Measurements from ENCODE around the gene ZNF575. TPM values are rescaled to one million over a fixed set of nuclear protein-coding genes. Genes with fewer than 3 reads are reported as not detected.

Gene ZNF575
- total and polyA plus RNA-seq, 2 experiments from 2014 or later: 0.10 to 0.65 TPM

DNA sequence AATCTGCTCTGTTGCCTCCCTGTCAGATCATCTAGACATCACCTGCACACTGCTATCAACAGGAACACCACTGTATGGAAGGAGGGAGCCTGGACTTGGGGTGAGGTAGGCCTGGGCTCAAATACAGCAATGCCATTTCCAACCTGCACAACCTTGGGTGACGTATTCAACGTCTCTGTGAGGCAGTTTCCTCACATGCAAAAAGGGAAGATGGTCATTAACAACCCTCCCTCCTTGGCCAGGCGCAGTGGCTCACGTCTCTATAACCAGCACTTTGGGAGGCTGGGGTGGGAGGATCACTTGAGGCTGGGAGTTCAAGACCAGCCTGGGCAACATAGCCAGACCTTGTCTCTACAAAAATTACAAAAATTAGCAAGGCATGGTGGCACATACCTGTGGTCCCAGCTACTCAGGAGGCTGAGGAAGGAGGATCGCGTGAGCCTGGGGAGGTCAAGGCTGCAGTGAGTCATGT is 29.3 kb downstream of the ZNF575 start:
- DNase-seq (ENCODE audit: low spot score) (no peak), ATAC-seq (no peak)
- H3K4me1 ChIP-seq (ENCODE audit: insufficient read depth): no peaks in the 10 kb centered on the region
- no peaks in the 10 kb centered on the region for H3K9me2 ChIP-seq (ENCODE audit: insufficient read depth)
- H3K4me3 Mint-ChIP-seq: no peak overlapping the region
- no peak overlapping the region for H3K4me3 ChIP-seq
- no peak overlapping the region for H2AFZ ChIP-seq
- TF ChIP-seq EZH2phosphoT487 (IDR thresholded peaks at IDR 0.05; ENCODE audit: unreplicated experiment) (no peak), REST (IDR thresholded peaks at IDR 0.05; ENCODE audit: unreplicated experiment) (no peak), CREB1 (CRISPR knock-in tag; IDR thresholded peaks at IDR 0.05; ENCODE audit: low read depth) (no peak), NANOG (IDR thresholded peaks at IDR 0.05; ENCODE audit: borderline replicate concordance) (no peak), POLR2AphosphoS5 (IDR thresholded peaks at IDR 0.05; ENCODE audit: low read depth) (no peak), STAT1 (IDR thresholded peaks at IDR 0.05; ENCODE audit: unreplicated experiment) (no peak), CTCF (conservative IDR thresholded peaks at IDR 0.05; ENCODE audit: low read depth in 2 of 2) (no peak), ETS1 (IDR thresholded peaks at IDR 0.05) (no peak), JUNB (IDR thresholded peaks at IDR 0.05; ENCODE audit: unreplicated experiment) (no peak), ZNF331 (CRISPR knock-in tag; IDR thresholded peaks at IDR 0.05; ENCODE audit: low read depth) (no peak), ZNF114 (CRISPR knock-in tag; IDR thresholded peaks at IDR 0.05) (no peak), EZH2 (IDR thresholded peaks at IDR 0.05; ENCODE audit: low read depth, unreplicated experiment) (no peak)
- TF ChIP-seq, protein P1, sequence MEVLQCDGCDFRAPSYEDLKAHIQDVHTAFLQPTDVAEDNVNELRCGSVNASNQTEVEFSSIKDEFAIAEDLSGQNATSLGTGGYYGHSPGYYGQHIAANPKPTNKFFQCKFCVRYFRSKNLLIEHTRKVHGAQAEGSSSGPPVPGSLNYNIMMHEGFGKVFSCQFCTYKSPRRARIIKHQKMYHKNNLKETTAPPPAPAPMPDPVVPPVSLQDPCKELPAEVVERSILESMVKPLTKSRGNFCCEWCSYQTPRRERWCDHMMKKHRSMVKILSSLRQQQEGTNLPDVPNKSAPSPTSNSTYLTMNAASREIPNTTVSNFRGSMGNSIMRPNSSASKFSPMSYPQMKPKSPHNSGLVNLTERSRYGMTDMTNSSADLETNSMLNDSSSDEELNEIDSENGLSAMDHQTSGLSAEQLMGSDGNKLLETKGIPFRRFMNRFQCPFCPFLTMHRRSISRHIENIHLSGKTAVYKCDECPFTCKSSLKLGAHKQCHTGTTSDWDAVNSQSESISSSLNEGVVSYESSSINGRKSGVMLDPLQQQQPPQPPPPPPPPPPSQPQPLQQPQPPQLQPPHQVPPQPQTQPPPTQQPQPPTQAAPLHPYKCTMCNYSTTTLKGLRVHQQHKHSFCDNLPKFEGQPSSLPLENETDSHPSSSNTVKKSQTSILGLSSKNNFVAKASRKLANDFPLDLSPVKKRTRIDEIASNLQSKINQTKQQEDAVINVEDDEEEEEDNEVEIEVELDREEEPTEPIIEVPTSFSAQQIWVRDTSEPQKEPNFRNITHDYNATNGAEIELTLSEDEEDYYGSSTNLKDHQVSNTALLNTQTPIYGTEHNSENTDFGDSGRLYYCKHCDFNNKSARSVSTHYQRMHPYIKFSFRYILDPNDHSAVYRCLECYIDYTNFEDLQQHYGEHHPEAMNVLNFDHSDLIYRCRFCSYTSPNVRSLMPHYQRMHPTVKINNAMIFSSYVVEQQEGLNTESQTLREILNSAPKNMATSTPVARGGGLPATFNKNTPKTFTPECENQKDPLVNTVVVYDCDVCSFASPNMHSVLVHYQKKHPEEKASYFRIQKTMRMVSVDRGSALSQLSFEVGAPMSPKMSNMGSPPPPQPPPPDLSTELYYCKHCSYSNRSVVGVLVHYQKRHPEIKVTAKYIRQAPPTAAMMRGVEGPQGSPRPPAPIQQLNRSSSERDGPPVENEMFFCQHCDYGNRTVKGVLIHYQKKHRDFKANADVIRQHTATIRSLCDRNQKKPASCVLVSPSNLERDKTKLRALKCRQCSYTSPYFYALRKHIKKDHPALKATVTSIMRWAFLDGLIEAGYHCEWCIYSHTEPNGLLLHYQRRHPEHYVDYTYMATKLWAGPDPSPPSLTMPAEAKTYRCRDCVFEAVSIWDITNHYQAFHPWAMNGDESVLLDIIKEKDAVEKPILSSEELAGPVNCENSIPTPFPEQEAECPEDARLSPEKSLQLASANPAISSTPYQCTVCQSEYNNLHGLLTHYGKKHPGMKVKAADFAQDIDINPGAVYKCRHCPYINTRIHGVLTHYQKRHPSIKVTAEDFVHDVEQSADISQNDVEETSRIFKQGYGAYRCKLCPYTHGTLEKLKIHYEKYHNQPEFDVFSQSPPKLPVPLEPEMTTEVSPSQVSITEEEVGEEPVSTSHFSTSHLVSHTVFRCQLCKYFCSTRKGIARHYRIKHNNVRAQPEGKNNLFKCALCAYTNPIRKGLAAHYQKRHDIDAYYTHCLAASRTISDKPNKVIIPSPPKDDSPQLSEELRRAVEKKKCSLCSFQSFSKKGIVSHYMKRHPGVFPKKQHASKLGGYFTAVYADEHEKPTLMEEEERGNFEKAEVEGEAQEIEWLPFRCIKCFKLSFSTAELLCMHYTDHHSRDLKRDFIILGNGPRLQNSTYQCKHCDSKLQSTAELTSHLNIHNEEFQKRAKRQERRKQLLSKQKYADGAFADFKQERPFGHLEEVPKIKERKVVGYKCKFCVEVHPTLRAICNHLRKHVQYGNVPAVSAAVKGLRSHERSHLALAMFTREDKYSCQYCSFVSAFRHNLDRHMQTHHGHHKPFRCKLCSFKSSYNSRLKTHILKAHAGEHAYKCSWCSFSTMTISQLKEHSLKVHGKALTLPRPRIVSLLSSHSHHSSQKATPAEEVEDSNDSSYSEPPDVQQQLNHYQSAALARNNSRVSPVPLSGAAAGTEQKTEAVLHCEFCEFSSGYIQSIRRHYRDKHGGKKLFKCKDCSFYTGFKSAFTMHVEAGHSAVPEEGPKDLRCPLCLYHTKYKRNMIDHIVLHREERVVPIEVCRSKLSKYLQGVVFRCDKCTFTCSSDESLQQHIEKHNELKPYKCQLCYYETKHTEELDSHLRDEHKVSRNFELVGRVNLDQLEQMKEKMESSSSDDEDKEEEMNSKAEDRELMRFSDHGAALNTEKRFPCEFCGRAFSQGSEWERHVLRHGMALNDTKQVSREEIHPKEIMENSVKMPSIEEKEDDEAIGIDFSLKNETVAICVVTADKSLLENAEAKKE (CRISPR knock-in tag; IDR thresholded peaks at IDR 0.05): no peak
- H3K36me3 ChIP-seq (ENCODE audit: insufficient read depth): no peaks in the 10 kb centered on the region
- peaks cover 2% of the 10 kb centered on the region for H3K27me3 Mint-ChIP-seq (ENCODE audit: insufficient read depth, low read depth, poor library complexity)
- H4K20me1 ChIP-seq (replicated peaks; ENCODE audit: insufficient read depth): no peaks in the 10 kb centered on the region; the same call in 1 of the 2 replicates
- H3K79me2 ChIP-seq (replicated peaks; ENCODE audit: insufficient read depth): no peaks in the 10 kb centered on the region
- H3K4me2 ChIP-seq: no peak overlapping the region
- H3K27me3 ChIP-seq (ENCODE audit: insufficient read depth): no peaks in the 10 kb centered on the region
- H3K9me3 Mint-ChIP-seq: no peaks in the 10 kb centered on the region
- H3K36me3 Mint-ChIP-seq (ENCODE audit: low read depth): peaks cover 23% of the 10 kb centered on the region
- H3F3A ChIP-seq (replicated peaks; ENCODE audit: low read depth): 0 out of 2 replicates have a peak, but pooled peaks cover 5% of the 10 kb centered on the region
- H3K27ac ChIP-seq (ENCODE audit: low read depth): no peak overlapping the region
- no peaks in the 10 kb centered on the region for H3K4me1 Mint-ChIP-seq
- no peak overlapping the region for H3K27ac Mint-ChIP-seq

Measured in GM23338 (cell line).